Stimulated activated CD8-positive, alpha-beta memory T cell treated with anti-CD3 and anti-CD28 coated beads, Interleukin-2, amount 100 ng/mL, for 1 hour (primary cell): ENCODE results near the gene PLXNA4.

Source experiments
- DNase-seq, 2 donors: peaks; one replicate each; pipeline ENCODE4 v3.0.0-alpha.2; 2020; ENCODE audit warnings: low read depth in 2 of 2

The PLXNA4 gene

GRCh38 chr7:132504071-132504470 lies 72.2 kb downstream of the PLXNA4 start:
- DNase-seq, result no peak

- DNase-seq, result no peak
Observed at GRCh38 chr7:132503415-132503814, 72.9 kb downstream of the PLXNA4 start.

- no peak for DNase-seq
Observed at GRCh38 chr7:132501956-132502355, 74.3 kb downstream of the PLXNA4 start.

- DNase-seq, result no peak
Observed at GRCh38 chr7:132500727-132501440, 75.4 kb downstream of the PLXNA4 start.

- no peak for DNase-seq
Observed at GRCh38 chr7:132499487-132499886, 76.8 kb downstream of the PLXNA4 start.

- no peak for DNase-seq
Observed at GRCh38 chr7:132499065-132499464, 77.2 kb downstream of the PLXNA4 start.

- DNase-seq, result no peak
Observed at GRCh38 chr7:132498319-132498718, 78.0 kb downstream of the PLXNA4 start.

GRCh38 chr7:132497098-132497497 lies 79.2 kb downstream of the PLXNA4 start:
- no peak for DNase-seq

- no peak for DNase-seq
Observed at GRCh38 chr7:132495936-132496335, 80.3 kb downstream of the PLXNA4 start.

GRCh38 chr7:132494474-132494873 lies 81.8 kb downstream of the PLXNA4 start:
- DNase-seq, result no peak

- no peak for DNase-seq
Observed at GRCh38 chr7:132492823-132493445, 83.3 kb downstream of the PLXNA4 start.

- no peak for DNase-seq
Observed at GRCh38 chr7:132491391-132491945, 84.8 kb downstream of the PLXNA4 start.

GRCh38 chr7:132490474-132490873 lies 85.8 kb downstream of the PLXNA4 start:
- no peak for DNase-seq

- no peak for DNase-seq
Observed at GRCh38 chr7:132489776-132490237, 86.5 kb downstream of the PLXNA4 start.

GRCh38 chr7:132488634-132489302 lies 87.5 kb downstream of the PLXNA4 start:
- DNase-seq, result no peak

GRCh38 chr7:132486274-132486610 lies 90.0 kb downstream of the PLXNA4 start:
- DNase-seq, result no peak

- DNase-seq, result peak in 1 of 2 donors; percentile 21
Observed at GRCh38 chr7:132485600-132486273, 90.5 kb downstream of the PLXNA4 start.

GRCh38 chr7:132485136-132485535 lies 91.1 kb downstream of the PLXNA4 start:
- no peak for DNase-seq

GRCh38 chr7:132482866-132483265 lies 93.4 kb downstream of the PLXNA4 start:
- no peak for DNase-seq

- DNase-seq, result no peak
Observed at GRCh38 chr7:132480534-132480933, 95.7 kb downstream of the PLXNA4 start.

- no peak for DNase-seq
Observed at GRCh38 chr7:132476541-132476940, 99.7 kb downstream of the PLXNA4 start.

- DNase-seq, result no peak
Observed at GRCh38 chr7:132475669-132476116, 100.6 kb downstream of the PLXNA4 start.
